H1 (cell line): ENCODE measurements around the gene SLC39A2. TPM values are rescaled to one million over a fixed set of nuclear protein-coding genes. Genes with fewer than 3 reads are reported as not detected.

Source experiments
- CTCF ChIA-PET: fragments of 300-600 bp; sonication (Branson Sonifier 250); formaldehyde crosslinking; loops from one replicate; lab custom pipeline; 2021; ENCODE audit not compliant: partially characterized antibody; lab: Charles Lee
- POLR2A ChIA-PET: fragments of 300-600 bp; sonication (Branson Sonifier 250); formaldehyde crosslinking; loops from one replicate; lab custom pipeline; 2021; ENCODE audit warnings: inconsistent platforms; ENCODE audit not compliant: partially characterized antibody; lab: Charles Lee
- DNase-seq, 2 experiments: peaks; one replicate each; pipeline versions ENCODE4 v3.0.0 to v3.0.0-alpha.2; 2010 to 2022; ENCODE audit warnings: low spot score in 2 of 2, low read depth in 1 of 2, mixed read lengths in 1 of 2
- FAIRE-seq: peaks from 2 replicates; lab custom pipeline; 2011; peaks lifted over from hg19 to GRCh38; lab: Jason Lieb, UNC
- H2AFZ ChIP-seq: 2 replicates; pipeline ENCODE4 v1.8.1; 2012; ENCODE audit warnings: low read length, inconsistent platforms
- H2AK5ac ChIP-seq: 2 replicates; pipeline ENCODE4 v1.6.1; 2013; ENCODE audit warnings: low read depth, low read length
- H2BK120ac ChIP-seq: replicated peaks from 2 replicates; pipeline ENCODE3; 2013; ENCODE audit warnings: low read depth, low read length, inconsistent platforms
- H2BK12ac ChIP-seq: 2 replicates; pipeline ENCODE4 v1.6.1; 2013; ENCODE audit warnings: low read depth, low read length
- H2BK15ac ChIP-seq: 2 replicates; pipeline ENCODE4 v1.6.1; 2013; ENCODE audit warnings: low read length
- H2BK20ac ChIP-seq: 2 replicates; pipeline ENCODE4 v1.6.1; 2013; ENCODE audit warnings: low read length
- H2BK5ac ChIP-seq: 2 replicates; pipeline ENCODE4 v1.6.1; 2013; ENCODE audit warnings: low read depth, low read length
- H3K14ac ChIP-seq: 2 replicates; pipeline ENCODE4 v1.6.1; 2013; ENCODE audit warnings: inconsistent platforms; ENCODE audit not compliant: insufficient read length
- H3K18ac ChIP-seq: 2 replicates; pipeline ENCODE4 v1.6.1; 2013; ENCODE audit warnings: low read length; ENCODE audit errors: extremely low read depth
- H3K23ac ChIP-seq: 2 replicates; pipeline ENCODE4 v1.6.1; 2013; ENCODE audit warnings: inconsistent platforms; ENCODE audit not compliant: insufficient read length
- H3K23me2 ChIP-seq: 2 replicates; pipeline ENCODE4 v1.6.1; 2013; ENCODE audit warnings: low read depth, low read length
- H3K27ac ChIP-seq: 2 replicates; pipeline ENCODE4 v1.6.1; 2011; ENCODE audit warnings: low read depth, low read length, inconsistent platforms
- H3K27me3 ChIP-seq, 4 experiments: replicated peaks in 1 of 4; 1 replicate in 1 of 4; 2 replicates in 3 of 4; pipeline versions ENCODE4 v1.6.1 to v1.8.1; 2011 to 2013; ENCODE audit warnings: low read length in 3 of 4, mild to moderate bottlenecking in 3 of 4, inconsistent platforms in 2 of 4, mixed read lengths in 2 of 4, moderate library complexity in 1 of 4; ENCODE audit not compliant: control insufficient read depth in 3 of 4, insufficient read depth in 3 of 4; ENCODE audit errors: extremely low read depth in 1 of 4
- H3K36me3 ChIP-seq, 4 experiments: 2 replicates each; pipeline versions ENCODE4 v1.6.1 to v1.8.1; 2011 to 2013; ENCODE audit warnings: mild to moderate bottlenecking in 4 of 4, low read length in 3 of 4, moderate library complexity in 2 of 4, control low read depth in 1 of 4, inconsistent platforms in 1 of 4; ENCODE audit not compliant: insufficient read depth in 4 of 4, control insufficient read depth in 2 of 4
- H3K4ac ChIP-seq: replicated peaks from 2 replicates; pipeline ENCODE3; 2013; ENCODE audit warnings: low read length, low read depth, mixed read lengths, inconsistent platforms; ENCODE audit not compliant: insufficient read length
- H3K4me1 ChIP-seq, 4 experiments: replicated peaks in 1 of 4; 1 replicate in 1 of 4; 2 replicates in 3 of 4; pipeline versions ENCODE4 v1.6.1 to v1.8.1; 2011 to 2013; ENCODE audit warnings: low read length in 3 of 4, inconsistent platforms in 2 of 4, mixed read lengths in 1 of 4; ENCODE audit not compliant: insufficient read depth in 4 of 4, control insufficient read depth in 3 of 4
- H3K4me2 ChIP-seq, 2 experiments: 2 replicates each; pipeline versions ENCODE4 v1.6.1 to v1.8.1; 2011 to 2013; ENCODE audit warnings: low read depth in 2 of 2, low read length in 2 of 2, control low read depth in 1 of 2, inconsistent platforms in 1 of 2, mild to moderate bottlenecking in 1 of 2; ENCODE audit not compliant: insufficient read depth in 1 of 2
- H3K4me3 ChIP-seq, 4 experiments: fragments of 200-600, 300-600 bp in 1 of 4; sonication (generic), shearing (Covaris generic), sonication (Bioruptor Twin) in 1 of 4; 2 replicates each; pipeline versions ENCODE4 v1.5.1 to v1.8.1; 2011 to 2016; ENCODE audit warnings: low read length in 4 of 4, low read depth in 3 of 4, control low read depth in 2 of 4, inconsistent platforms in 2 of 4, mild to moderate bottlenecking in 2 of 4, mixed read lengths in 1 of 4, moderate library complexity in 1 of 4; ENCODE audit not compliant: insufficient read depth in 2 of 4; ENCODE audit errors: extremely low read depth in 1 of 4
- H3K56ac ChIP-seq: replicated peaks from 2 replicates; pipeline ENCODE3; 2013; ENCODE audit warnings: low read depth, mild to moderate bottlenecking, mixed read lengths, low read length, inconsistent platforms; ENCODE audit not compliant: insufficient read length
- H3K79me1 ChIP-seq: 2 replicates; pipeline ENCODE4 v1.6.1; 2013; ENCODE audit warnings: low read depth, low read length, control low read depth
- H3K79me2 ChIP-seq, 2 experiments: 2 replicates each; pipeline versions ENCODE4 v1.6.1 to v1.8.1; 2012 to 2013; ENCODE audit warnings: low read length in 2 of 2, mild to moderate bottlenecking in 2 of 2, inconsistent platforms in 1 of 2; ENCODE audit not compliant: insufficient read depth in 2 of 2, control insufficient read depth in 1 of 2
- H3K9ac ChIP-seq, 4 experiments: replicated peaks in 1 of 4; 1 replicate in 1 of 4; 2 replicates in 3 of 4; pipeline versions ENCODE4 v1.6.1 to v1.8.1; 2011 to 2013; ENCODE audit warnings: low read depth in 3 of 4, low read length in 3 of 4, control low read depth in 2 of 4, mild to moderate bottlenecking in 2 of 4, moderate library complexity in 2 of 4, inconsistent platforms in 1 of 4; ENCODE audit errors: extremely low read depth in 1 of 4
- H3K9me3 ChIP-seq, 2 experiments: 2 replicates each; pipeline versions ENCODE4 v1.6.1 to v1.8.1; 2012 to 2013; ENCODE audit warnings: mild to moderate bottlenecking in 2 of 2, moderate library complexity in 2 of 2, control low read depth in 1 of 2, inconsistent platforms in 1 of 2, low read depth in 1 of 2, low read length in 1 of 2, mixed read lengths in 1 of 2; ENCODE audit not compliant: insufficient read depth in 2 of 2
- H4K20me1 ChIP-seq, 2 experiments: replicated peaks in 1 of 2; 2 replicates each; pipeline versions ENCODE3 to v1.8.1; 2011 to 2013; ENCODE audit warnings: inconsistent platforms in 2 of 2, low read length in 2 of 2, mild to moderate bottlenecking in 1 of 2; ENCODE audit not compliant: insufficient read depth in 2 of 2, control insufficient read depth in 1 of 2
- H4K5ac ChIP-seq: 2 replicates; pipeline ENCODE4 v1.6.1; 2013; ENCODE audit warnings: low read length, low read depth, mixed read lengths, inconsistent platforms; ENCODE audit not compliant: insufficient read length
- H4K8ac ChIP-seq: 2 replicates; pipeline ENCODE4 v1.8.0; 2013; ENCODE audit warnings: mild to moderate bottlenecking, moderate library complexity, low read length, inconsistent platforms; ENCODE audit not compliant: insufficient read depth; ENCODE audit errors: extremely low read depth
- H4K91ac ChIP-seq: replicated peaks from 2 replicates; pipeline ENCODE3; 2013; ENCODE audit warnings: low read length, mixed read lengths, inconsistent platforms; ENCODE audit not compliant: insufficient read length
- ASH2L ChIP-seq: fragments of 200-600, 300-600 bp; sonication (generic); IDR thresholded peaks from one replicate; pipeline ENCODE4 v1.7.1; 2017; ENCODE audit warnings: low read length
- ATF2 ChIP-seq: IDR thresholded peaks from 2 replicates; pipeline ENCODE4 v1.6.1; 2012; ENCODE audit warnings: low read length, inconsistent platforms
- BCL11A ChIP-seq, 2 experiments: IDR thresholded peaks; one replicate each; pipeline ENCODE4 v1.6.1; 2011; ENCODE audit warnings: low read depth in 2 of 2, low read length in 2 of 2, mild to moderate bottlenecking in 2 of 2
- CHD2 ChIP-seq: IDR thresholded peaks from 2 replicates; pipeline ENCODE4 v1.6.1; 2012; ENCODE audit warnings: low read length, improper control_type of control experiment
- CTBP2 ChIP-seq: IDR thresholded peaks from 2 replicates; pipeline ENCODE4 v1.7.0; 2011; ENCODE audit warnings: borderline replicate concordance, mild to moderate bottlenecking, moderate library complexity, mixed read lengths, low read length; ENCODE audit not compliant: insufficient read depth, insufficient read length
- EP300 ChIP-seq, 2 experiments: IDR thresholded peaks; 1 replicate in 1 of 2; 2 replicates in 1 of 2; pipeline ENCODE4 v1.6.1; 2011 to 2012; ENCODE audit warnings: low read depth in 2 of 2, low read length in 2 of 2, mild to moderate bottlenecking in 2 of 2, borderline replicate concordance in 1 of 2, inconsistent platforms in 1 of 2, moderate library complexity in 1 of 2
- JUN ChIP-seq: IDR thresholded peaks from 2 replicates; pipeline ENCODE4 v1.6.1; 2011; ENCODE audit warnings: low read depth, mild to moderate bottlenecking, improper control_type of control experiment, low read length
- POLR2A ChIP-seq, 2 experiments: IDR thresholded peaks; 1 replicate in 1 of 2; 2 replicates in 1 of 2; pipeline ENCODE4 v1.6.1; 2011; ENCODE audit warnings: low read depth in 2 of 2, low read length in 2 of 2, mild to moderate bottlenecking in 2 of 2; ENCODE audit errors: control extremely low read depth in 1 of 2
- POLR2AphosphoS5 ChIP-seq: IDR thresholded peaks from 2 replicates; pipeline ENCODE4 v1.6.1; 2011; ENCODE audit warnings: low read depth, low read length
- POU5F1 ChIP-seq: IDR thresholded peaks from 2 replicates; pipeline ENCODE4 v1.6.1; 2011; ENCODE audit warnings: low read depth, mild to moderate bottlenecking, low read length, moderate library complexity
- RFX5 ChIP-seq: IDR thresholded peaks from 2 replicates; pipeline ENCODE4 v1.6.1; 2011; ENCODE audit warnings: low read depth, low read length, improper control_type of control experiment, borderline replicate concordance
- SP2 ChIP-seq: IDR thresholded peaks from 2 replicates; pipeline ENCODE4 v1.6.1; 2012; ENCODE audit warnings: mild to moderate bottlenecking, low read length, inconsistent platforms
- TCF12 ChIP-seq: IDR thresholded peaks from 2 replicates; pipeline ENCODE4 v1.6.1; 2011; ENCODE audit warnings: low read depth, mild to moderate bottlenecking, low read length
- WGBS, 2 experiments: shearing (Covaris generic) in 1 of 2; methylation state at CpG; one replicate each; pipeline versions ENCODE4 v1.1.6 to v1.1.7; 2013 to 2015; ENCODE audit warnings: low lambda C conversion rate in 2 of 2, mixed read lengths in 2 of 2, inconsistent platforms in 1 of 2, low coverage in 1 of 2, missing lambda C conversion rate in 1 of 2; ENCODE audit not compliant: insufficient replicate concordance in 2 of 2, insufficient coverage in 1 of 2, insufficient read length in 1 of 2; ENCODE audit errors: extremely low coverage in 1 of 2, missing lambda C conversion rate in 1 of 2; 5-methylcytosine and 5-hydroxymethylcytosine counted together
- polyA plus RNA-seq, 7 experiments: library from polyadenylated mRNA; depleted of rRNA in 3 of 7; stranded (reverse) in 5 of 7; unstranded in 2 of 7; fragments of >200 nt in 5 of 7; fragments of 200-250 nt in 2 of 7; gene quantifications; 1 replicate in 5 of 7; 2 replicates in 1 of 7; 4 replicates in 1 of 7; pipeline versions ENCODE4 v1.2.1 to v1.2.3, GENCODE V29; 2011 to 2013; ENCODE audit warnings: missing spikeins in 2 of 7, mixed read lengths in 2 of 7
- total RNA-seq: library from RNA; stranded (reverse); fragmentation: NEBNext Ultra II Directional; extraction: Animal tissue kit (Norgen Biotek cat#: 25700); gene quantifications from 2 replicates; pipeline ENCODE4 v1.2.1, GENCODE V29; 2021

Gene SLC39A2
- total and polyA plus RNA-seq, 2 of the 8 experiments (the other 6 are each of a cell fraction or from before 2014, with no cell fraction given): 0.14 to 0.22 TPM

- H2AFZ ChIP-seq: no peak overlapping the region
- H3K4me1 ChIP-seq: peaks cover 2 to 7% (median 5%) of the 10 kb centered on the region in 4 experiments; a peak in 5 of 7 replicates
- no peak overlapping the region for H2AK5ac ChIP-seq
- H4K20me1 ChIP-seq: no peaks in the 10 kb centered on the region
- no peak overlapping the region for H2BK15ac ChIP-seq
- no peak overlapping the region for H3K18ac ChIP-seq
- no peaks in the 10 kb centered on the region for H3K23me2 ChIP-seq
- H3K4me2 ChIP-seq: no peak overlapping the region
- no peak overlapping the region for H3K9ac ChIP-seq
- H2BK120ac ChIP-seq: no peak overlapping the region
- H3K79me1 ChIP-seq: no peaks in the 10 kb centered on the region
- H3K4me3 ChIP-seq: no peak overlapping the region
- ChIA-PET CTCF (interaction anchor here (1.2 to 16.1 kb wide), 11 partner anchors 9 to 92 kb away, joined by 3 to 371 read pairs (median 69); partner anchors contain the start of genes ARHGEF40, RNASE13, RNASE7 and SLC39A2), POLR2A (interaction anchor here (0.7 to 1.5 kb wide), 3 partner anchors 12 to 77 kb away, joined by 3 read pairs; no protein-coding TSS in a partner anchor)
- H3K36me3 ChIP-seq: no peaks in the 10 kb centered on the region
- no peak overlapping the region for H3K14ac ChIP-seq
- H2BK5ac ChIP-seq: no peak overlapping the region
- H3K4ac ChIP-seq: no peak overlapping the region
- H3K56ac ChIP-seq: no peak overlapping the region
- H4K91ac ChIP-seq: no peak overlapping the region
- FAIRE-seq (no peak), DNase-seq (no peak)
- no peak overlapping the region for H4K5ac ChIP-seq
- no peak overlapping the region for H3K23ac ChIP-seq
- WGBS, 2 experiments: 89% methylated on average over 1 of the region's 1 CpG; no CpG with 5 or more reads in 1 of the 2 experiments
- H3K27ac ChIP-seq: no peak overlapping the region
- no peak overlapping the region for H2BK12ac ChIP-seq
- H4K8ac ChIP-seq: no peak overlapping the region
- H3K79me2 ChIP-seq: no peaks in the 10 kb centered on the region
- no peaks in the 10 kb centered on the region for H3K9me3 ChIP-seq
- no peaks in the 10 kb centered on the region; a peak in 1 of 7 replicates for H3K27me3 ChIP-seq
- H2BK20ac ChIP-seq: no peak overlapping the region
- TF ChIP-seq RFX5 (no peak), CHD2 (no peak), EP300 (IDR thresholded peaks at IDR 0.05; ENCODE audit: borderline replicate concordance in 1 of 2, low read depth in 2 of 2, low read length in 2 of 2) (no peak), POU5F1 (no peak), SP2 (no peak), JUN (no peak), TCF12 (no peak), CTBP2 (no peak), ATF2 (no peak), POLR2A (IDR thresholded peaks at IDR 0.05; ENCODE audit: control extremely low read depth in 1 of 2, low read depth in 2 of 2, low read length in 2 of 2) (no peak), ASH2L (no peak), BCL11A (IDR thresholded peaks at IDR 0.05; ENCODE audit: low read depth in 2 of 2, low read length in 2 of 2) (no peak), POLR2AphosphoS5 (no peak)
Measured at GRCh38 chr14:21011136-21011535, 12.0 kb downstream of the SLC39A2 start.
